Activated CD4-positive, alpha-beta T cell treated with anti-CD3 and anti-CD28 coated beads for 48 hours (primary cell): ENCODE measurements around the gene ICAM4.
A peak's percentile ranks its signal among the peaks of the same experiment; 100 is the strongest.

Source experiments
- DNase-seq: peaks from one replicate; pipeline ENCODE4 v3.0.0-alpha.2; 2020

ICAM4 gene

DNA sequence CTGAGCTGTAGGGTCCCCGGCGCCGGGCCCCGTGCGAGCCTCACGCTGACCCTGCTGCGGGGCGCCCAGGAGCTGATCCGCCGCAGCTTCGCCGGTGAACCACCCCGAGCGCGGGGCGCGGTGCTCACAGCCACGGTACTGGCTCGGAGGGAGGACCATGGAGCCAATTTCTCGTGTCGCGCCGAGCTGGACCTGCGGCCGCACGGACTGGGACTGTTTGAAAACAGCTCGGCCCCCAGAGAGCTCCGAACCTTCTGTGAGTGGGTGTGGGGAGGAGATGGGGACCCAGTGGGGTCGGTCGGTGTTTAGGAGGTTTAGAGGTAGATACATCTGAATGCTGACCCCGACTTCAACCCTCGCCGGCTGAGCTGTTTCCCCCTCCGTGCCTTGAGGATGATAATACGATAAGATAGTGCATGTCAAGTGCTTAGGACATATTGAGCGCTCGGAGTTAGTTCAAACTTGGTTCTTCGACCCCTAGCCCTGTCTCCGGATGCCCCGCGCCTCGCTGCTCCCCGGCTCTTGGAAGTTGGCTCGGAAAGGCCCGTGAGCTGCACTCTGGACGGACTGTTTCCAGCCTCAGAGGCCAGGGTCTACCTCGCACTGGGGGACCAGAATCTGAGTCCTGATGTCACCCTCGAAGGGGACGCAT is 4.9 kb downstream of the ICAM4 start:
- no peak for DNase-seq

DNA sequence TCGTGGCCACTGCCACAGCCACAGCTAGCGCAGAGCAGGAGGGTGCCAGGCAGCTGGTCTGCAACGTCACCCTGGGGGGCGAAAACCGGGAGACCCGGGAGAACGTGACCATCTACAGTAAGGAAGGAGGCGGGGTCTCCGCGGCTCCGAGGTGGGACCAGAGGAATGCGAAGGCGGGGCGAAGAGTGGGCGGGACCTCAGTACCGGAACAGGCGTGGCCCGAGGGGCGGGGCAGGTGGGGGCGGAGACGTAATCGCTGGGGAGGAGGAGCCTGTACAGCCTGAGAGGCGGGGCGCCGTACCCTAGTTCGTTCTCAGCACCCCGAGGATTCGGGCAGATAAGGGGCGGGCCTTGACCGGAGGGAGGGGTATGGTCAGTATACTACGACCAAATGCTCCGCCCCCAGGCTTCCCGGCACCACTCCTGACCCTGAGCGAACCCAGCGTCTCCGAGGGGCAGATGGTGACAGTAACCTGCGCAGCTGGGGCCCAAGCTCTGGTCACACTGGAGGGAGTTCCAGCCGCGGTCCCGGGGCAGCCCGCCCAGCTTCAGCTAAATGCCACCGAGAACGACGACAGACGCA is 5.5 kb downstream of the ICAM4 start:
- peak; percentile 89 for DNase-seq

DNA sequence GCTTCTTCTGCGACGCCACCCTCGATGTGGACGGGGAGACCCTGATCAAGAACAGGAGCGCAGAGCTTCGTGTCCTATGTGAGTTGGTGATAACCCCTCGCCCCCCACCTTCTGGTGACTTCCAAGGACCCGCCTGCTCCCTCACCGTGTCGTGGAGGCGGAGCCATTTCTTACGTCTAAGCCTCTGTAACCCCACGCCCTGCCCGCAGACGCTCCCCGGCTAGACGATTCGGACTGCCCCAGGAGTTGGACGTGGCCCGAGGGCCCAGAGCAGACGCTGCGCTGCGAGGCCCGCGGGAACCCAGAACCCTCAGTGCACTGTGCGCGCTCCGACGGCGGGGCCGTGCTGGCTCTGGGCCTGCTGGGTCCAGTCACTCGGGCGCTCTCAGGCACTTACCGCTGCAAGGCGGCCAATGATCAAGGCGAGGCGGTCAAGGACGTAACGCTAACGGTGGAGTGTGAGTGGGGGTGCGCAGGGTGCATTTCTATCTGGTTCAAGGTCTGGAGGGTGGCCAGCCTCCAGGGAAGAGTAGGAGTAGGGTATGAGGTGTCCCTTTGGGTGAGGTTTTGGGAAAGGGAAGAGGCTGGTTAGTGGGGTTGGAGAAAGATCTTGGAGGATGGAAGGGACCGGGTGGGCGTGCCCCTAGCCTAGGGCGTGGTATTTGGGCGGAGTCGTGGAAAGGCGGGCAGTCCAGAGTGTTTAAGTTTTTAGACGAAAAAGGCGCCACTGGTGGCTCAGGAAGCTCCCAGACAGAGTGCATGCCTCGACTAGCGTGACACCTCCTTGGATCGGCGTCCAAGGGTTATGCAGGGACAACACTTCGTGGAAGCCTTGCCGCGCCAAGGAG is 6.3 kb downstream of the ICAM4 start:
- peak; percentile 34 for DNase-seq

DNA sequence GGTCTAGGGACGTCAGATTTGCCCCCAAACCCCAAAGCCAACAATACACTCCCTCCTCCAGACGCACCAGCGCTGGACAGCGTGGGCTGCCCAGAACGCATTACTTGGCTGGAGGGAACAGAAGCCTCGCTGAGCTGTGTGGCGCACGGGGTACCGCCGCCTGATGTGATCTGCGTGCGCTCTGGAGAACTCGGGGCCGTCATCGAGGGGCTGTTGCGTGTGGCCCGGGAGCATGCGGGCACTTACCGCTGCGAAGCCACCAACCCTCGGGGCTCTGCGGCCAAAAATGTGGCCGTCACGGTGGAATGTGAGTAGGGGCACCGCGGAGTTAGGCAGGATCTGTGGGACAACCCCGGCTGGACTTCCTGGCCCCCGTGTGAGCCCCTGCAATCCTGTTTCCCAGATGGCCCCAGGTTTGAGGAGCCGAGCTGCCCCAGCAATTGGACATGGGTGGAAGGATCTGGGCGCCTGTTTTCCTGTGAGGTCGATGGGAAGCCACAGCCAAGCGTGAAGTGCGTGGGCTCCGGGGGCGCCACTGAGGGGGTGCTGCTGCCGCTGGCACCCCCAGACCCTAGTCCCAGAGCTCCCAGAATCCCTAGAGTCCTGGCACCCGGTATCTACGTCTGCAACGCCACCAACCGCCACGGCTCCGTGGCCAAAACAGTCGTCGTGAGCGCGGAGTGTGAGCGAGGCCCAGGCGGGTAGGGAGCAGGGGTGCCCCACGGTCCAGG is 7.0 kb downstream of the ICAM4 start:
- no peak for DNase-seq

DNA sequence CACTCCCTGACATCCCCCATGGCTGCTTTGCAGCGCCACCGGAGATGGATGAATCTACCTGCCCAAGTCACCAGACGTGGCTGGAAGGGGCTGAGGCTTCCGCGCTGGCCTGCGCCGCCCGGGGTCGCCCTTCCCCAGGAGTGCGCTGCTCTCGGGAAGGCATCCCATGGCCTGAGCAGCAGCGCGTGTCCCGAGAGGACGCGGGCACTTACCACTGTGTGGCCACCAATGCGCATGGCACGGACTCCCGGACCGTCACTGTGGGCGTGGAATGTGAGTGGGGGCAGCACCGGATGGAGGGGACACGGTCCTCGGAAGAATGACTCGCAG is 7.6 kb downstream of the ICAM4 start:
- peak; percentile 17 for DNase-seq

DNA sequence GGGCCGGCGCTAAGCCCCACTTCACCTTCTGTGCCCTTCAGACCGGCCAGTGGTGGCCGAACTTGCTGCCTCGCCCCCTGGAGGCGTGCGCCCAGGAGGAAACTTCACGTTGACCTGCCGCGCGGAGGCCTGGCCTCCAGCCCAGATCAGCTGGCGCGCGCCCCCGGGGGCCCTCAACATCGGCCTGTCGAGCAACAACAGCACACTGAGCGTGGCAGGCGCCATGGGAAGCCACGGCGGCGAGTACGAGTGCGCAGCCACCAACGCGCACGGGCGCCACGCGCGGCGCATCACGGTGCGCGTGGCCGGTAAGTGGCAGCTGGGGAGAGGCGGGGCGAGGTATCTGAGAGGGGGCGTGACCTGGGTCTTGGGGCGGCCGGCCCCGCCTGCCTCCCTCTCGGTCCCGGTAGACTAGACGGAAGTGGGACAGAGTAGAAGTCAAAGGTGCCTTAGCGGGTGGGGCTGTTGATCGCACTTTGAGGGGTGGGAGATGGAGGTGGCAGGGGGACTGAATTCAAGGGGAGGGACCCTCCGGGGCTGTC is 8.6 kb downstream of the ICAM4 start:
- peak; percentile 66 for DNase-seq

DNA sequence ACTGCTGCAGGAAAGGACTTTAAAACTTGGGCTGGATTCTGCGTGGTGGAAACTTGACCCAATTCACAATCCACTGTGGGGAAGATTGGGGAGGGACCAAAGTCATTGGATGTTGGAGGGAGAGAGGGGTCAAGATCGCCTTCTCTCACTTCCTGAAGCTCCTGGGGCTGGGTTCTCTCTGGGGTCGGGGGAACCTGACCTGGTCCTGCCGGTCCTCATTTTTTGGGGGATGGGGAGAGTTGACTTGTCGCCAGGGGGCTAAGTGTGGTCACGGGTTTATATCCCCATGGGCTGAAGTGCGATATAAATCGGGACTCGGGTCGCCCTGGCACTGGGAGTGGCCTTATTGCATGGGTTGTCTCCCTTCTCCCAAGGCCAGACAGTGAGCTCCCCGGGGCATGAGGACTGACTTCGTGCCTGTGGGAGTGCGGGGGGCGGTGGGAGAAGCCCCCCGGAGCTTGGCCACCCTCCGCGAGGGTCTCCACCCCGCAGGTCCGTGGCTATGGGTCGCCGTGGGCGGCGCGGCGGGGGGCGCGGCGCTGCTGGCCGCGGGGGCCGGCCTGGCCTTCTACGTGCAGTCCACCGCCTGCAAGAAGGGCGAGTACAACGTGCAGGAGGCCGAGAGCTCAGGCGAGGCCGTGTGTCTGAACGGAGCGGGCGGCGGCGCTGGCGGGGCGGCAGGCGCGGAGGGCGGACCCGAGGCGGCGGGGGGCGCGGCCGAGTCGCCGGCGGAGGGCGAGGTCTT is 9.3 kb downstream of the ICAM4 start:
- DNase-seq: no peak

DNA sequence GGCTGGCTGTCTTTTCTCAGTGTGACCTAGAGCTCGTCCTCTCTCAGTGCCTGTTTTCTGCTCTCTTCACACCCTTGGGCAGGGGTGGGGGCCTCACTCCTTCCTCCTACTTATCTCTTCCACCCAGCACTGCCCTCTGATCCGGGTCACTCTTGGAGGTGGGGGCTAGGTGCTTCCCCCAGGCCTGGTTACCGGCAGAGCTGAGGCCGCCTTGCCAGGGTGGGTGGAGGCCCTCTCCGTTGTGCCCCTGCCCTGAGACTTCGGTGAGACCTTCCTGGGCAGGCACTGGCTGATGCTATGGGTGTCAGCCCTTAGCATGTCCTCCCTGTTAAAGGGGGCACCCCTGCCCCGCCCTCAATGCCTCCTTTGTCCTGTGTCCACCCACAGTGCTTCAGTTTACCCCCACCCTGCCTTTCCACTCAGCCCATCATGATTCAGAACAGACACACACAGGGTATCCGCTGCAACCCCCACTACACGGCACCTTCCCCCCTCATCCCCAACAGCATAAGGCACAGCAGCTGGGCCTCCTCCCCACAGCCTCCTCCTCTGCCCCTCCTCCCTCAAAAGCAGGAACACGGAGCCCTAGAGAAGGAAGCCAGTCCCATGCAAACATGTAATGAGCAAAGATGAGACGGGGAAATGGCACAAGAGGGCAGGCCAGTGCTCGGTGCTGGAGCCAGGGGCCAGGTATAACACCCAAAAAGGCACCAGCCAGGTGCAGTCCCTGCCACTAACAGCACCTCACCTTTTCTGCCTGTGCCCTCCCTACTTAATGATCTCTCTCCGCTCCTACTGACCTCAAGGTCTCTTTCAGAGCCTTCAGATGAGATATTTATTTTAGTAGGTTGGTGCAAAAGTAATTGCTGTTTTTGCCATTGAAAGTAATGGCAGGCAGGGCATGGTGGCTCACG is 13.0 kb downstream of the ICAM4 start:
- DNase-seq: no peak

DNA sequence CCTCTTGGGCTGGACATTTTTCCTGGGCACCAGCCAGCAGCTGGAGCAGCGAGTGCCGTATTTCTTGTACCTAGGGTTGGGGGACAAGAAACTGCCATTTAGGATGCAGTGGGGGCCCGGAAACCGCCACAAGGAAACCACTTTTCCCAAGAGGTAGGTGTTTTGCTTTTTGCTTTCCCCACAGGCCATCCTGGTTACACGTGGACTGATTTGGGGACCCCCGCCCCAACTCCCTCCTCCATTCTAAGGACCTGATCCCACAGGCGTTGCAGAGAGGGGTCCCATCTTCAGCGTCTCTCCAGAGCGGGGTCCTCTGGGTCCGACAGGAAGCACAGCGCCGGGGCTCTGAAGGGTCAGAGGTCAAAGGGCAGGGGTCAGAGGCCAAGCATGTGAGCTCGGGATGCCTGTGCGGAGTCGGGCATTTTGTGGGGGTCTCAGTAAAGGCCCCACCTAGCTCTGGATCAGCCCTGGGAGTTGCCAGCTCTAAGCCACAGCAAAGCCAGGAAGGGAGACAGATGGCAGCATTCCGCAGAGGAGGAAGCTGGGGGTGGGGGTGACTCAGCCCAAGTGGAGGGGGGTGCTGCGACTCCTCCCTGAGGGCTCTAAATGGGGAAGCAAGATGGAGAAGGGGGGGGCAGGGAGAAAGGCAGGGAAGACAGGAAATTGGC is 18.5 kb downstream of the ICAM4 start:
- no peak for DNase-seq

DNA sequence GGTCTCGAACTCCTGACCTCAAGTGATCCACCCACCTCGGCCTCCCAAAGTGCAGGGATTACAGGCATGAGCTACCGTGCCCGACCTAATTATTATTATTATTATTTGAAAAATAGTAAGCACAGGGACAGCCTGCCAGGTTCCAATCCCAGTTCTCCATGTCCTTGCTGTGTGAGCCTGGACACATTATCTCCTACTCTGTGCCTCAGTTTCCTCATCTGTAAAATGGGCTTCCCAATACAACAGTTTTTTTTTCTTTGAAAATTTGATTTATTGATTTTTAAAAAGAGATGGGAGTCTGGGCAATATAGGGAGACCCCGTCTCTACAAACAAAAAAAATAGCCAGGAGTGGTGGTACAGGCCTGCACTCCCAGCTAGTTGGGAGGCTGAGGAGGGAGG is 19.6 kb downstream of the ICAM4 start:
- DNase-seq: no peak

DNA sequence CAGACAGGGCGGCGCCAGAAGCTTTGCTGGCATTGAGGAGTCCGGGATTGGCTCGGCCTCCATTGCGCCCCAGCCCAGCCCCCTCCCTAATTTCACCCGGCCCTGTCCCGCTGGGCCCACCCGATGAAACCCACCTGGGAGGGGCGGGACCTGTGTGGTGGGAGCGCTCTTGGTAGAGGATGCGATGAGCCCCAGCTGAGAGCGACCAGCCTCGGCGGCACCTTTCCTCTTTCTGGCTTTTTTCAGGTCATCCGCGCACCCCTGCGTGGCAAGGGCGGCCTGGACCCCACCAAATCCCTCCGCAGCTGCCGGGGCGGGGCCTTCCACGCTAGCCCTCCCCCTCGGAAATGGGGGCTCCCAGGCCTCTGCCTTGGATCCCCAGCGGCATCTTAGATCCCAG is 22.7 kb downstream of the ICAM4 start, which contains the start of gene ZGLP1:
ZGLP1 (minus strand) TSS at position 393 of the 400 bp plus-strand sequence.
- DNase-seq: no peak

DNA sequence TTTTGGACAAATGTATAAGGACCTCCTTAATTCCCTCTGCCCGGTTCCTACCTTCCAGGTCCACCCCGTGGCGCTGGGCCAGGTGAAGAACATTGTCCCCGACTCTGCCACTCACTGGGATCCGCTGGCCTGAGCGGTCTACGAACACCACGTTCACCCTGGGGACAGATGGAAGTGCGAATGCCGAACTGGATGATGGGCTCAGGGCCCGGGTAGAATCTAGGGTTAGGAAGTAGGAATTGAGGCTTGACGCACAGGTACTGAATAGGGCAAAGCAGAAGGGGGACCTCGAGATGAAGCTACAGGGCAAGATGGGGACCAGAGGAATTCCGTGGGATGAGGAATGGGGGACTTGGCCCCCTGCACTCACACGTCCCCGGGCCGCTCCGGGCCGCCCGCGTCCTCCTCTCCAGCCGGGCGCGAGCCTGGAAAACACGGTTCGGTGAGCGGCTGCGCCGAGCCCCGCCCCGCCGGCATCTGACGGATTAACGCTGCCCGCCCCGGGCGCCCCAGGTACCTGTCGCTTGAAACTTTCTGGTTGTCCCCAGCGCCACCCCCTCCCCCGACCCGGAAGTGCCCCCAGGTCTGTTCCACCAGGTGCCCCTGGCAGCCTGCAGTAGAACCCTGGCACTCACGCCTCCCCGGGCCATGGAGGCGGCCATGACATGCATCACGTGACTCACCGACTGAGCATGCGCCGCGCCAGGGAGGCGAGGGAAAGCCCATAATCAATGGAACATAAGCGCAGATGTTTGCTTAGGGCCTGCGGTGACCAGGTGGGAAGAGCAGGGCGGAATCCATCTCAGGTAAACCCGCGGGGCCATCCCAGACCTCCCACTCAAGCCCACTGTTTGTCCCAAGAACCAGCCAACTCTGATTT is 28.8 kb downstream of the ICAM4 start, which contains the start of gene FDX2:
FDX2 (minus strand) TSS at position 681 of the 880 bp plus-strand sequence; CDS start at position 662, 19 bp downstream.
- DNase-seq: peak; percentile 94

DNA sequence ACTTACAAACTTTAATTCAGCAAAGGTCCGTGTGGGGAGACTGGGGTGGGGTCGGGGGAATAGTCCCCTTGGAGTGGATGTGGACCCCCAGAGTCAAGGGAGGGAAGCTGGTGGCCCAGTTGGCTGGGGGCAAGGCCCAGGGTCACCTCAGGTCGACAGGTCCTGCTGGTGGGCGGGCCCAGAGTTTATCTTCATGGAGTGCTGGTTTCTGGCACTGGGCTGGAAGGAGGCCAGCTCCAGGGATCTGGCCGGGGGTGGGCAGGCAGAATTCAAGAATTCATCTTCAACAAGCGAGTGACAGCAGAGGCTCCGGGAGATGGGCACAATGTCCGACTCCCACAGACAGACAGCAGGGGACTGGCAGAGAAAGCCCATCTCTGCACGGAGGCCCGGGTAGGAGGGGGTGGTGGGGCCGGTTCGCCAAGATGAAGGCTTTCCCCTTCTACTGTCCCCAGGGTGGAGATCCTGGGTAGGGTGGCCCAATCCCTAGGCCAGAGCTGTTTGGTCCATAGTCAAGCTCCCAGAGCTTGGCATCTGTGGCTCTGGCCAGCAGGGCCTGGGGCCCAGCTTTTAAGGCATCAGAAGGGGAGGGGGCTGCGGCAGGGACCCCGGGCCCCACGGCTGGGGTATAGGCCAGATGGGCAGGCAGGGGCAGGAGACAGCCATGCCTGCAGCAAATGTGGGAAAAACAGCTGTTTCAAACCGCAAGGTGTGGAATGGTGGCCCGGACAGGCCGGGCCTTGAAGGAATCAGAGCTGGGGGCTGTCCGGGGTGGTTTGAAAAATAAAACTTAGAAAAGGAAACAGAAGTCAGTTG is 29.7 kb downstream of the ICAM4 start:
- no peak for DNase-seq

DNA sequence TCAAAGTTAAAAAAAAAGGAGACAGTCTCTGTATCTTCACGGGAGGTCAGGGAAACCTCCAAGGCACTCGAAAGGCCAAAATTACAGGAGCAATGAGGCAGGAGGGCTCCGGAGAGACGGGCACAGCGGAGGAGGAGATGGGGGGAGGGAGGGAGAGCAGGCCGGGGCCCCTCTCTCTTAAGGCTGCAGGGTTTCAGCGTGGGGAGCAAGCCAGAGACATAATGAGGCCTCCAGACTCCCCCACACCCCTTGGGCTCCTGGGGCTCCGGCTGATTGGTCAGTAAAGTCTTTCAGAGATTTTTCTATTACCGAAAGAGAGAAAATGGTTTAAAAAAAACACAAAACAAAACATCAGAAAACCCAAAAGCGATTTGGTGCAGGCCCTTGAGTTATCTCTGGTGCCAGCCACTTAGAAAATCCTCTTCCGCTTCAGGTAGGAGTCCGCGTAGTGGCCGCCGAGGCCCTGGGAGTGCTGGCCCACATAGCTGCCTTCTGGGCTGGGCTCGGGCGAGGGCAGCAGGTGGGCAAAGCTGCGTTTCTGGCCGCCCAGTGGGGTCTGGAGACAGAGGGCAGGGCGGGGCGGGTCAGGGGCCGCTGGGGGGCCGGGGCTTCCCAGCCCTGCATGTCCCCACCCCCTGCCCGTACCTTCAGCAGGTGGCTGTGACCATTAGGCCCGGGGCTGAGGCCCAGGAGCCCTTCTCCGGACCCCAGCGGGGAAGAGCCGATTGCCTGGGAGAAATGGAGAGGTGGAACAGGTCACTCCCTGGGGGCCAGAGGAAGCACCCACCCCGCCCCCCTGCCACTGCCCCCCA is 30.5 kb downstream of the ICAM4 start:
- DNase-seq: no peak

DNA sequence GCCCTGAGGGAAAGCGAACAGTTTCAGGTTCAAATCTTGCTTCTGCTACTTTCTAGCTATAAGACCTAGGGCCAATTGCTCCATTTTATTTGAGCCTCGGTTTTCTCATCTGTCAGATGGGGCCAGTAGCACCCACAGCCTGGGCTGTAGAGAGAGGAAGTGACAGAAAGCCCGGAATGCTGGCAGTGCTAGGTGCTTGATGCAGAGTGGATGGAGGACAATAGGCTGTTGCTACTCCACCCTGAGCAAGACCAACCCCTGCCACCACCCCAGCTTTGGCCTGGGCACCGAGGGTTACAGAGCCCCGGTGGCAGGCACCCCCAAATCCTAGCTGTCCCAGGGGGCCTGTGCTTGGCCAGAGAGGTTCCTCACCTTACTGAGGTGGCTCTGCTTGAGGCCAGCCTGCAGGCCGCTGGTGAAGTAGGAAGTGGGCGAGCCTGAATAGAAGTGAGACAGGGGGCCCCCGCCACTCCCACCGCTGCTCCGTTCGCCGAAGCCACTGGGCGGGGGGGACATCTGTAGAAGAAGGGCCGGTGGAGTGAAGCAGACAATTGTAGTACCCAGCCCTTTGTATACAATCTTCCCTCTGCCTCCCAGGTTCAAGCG is 31.2 kb downstream of the ICAM4 start:
- no peak for DNase-seq

DNA sequence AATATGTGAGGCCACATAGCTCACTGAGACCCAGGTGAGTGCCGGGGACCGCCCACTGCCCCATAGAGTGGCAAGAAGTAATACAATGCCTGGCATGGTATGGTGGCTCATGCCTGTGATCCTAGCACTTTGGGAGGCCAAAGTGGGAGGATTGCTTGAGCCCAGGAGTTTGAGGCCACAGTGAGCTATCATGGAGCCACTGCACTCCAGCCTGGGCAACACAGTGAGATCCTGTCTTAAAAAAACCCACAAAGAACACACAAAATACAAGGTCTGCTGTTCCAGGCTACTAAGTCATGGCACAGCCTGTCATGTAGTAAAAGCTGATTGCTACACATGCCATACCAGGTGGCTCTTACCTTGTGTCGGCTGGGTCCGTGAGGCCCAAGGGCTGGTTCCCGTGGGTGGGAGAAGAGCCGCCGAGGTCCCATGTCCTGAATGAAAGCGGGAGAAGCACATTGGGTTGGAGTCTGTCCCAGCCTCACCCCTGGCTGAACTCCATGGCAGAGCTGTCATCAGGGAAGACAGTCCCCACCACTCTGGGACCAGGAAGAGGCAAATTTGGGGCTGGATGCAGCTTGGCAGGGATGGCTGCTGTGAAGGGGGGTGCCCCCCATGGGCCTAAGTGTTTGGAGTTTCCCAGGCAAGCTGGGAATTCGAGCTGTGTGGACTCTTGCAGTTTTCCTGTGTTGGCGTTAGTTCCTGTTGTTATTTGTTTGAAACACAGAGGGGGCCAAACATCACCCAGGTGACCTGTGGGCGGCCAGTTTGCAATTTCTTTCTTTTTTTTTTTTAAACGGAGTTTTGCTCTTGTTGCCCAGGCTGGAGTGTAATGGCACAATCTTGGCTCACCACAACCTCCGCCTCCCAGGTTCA is 32.3 kb downstream of the ICAM4 start:
- no peak for DNase-seq
